NCI-H2171 treated with DMSO at 0.1 percent for 48 hours (cell line): Measurements from ENCODE around the gene NEDD4.
"Not testable (repeated sequence)": the region's sequence is repeated elsewhere in the genome, so short reads cannot be mapped to it uniquely, and the experiment has no call there.

Experiments used
- DNase-seq: peaks from one replicate; lab custom pipeline; 2025; lab: John Stamatoyannopoulos, UW

NEDD4 gene

DNA sequence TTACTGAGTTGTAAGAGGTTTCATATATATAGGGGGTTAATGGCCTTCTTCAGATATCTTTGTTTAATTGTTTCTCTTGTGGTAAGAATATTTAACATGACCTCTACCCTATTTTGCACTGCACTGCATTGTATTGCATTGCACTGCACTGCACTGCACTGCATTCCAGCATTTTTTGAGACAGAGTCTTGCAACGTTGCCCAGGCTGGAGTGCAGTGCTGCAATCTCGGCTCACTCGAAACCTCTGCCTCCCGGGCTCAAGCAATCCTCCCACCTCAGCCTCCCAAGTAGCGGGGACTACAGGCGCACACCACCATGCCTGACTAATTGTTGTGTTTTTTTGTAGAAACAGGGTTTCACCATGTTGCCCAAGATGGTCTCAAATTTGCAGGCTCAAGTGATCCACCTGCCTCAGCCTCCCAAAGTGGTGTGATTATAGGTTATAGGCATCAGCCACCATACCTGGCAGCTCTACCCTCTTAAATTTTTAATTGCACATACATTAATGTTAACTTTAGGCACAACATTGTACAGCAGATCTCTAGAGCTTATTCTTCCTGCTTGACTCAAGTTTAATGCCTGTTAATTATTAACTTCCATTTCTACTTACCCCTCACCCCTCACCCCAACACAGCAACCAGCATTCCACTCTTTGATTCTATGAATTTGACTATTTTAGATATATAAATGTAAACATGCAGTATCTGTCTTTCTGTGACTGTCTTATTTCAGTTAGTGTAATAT, 38.4 kb downstream of the NEDD4 start:
- no peak for DNase-seq

DNA sequence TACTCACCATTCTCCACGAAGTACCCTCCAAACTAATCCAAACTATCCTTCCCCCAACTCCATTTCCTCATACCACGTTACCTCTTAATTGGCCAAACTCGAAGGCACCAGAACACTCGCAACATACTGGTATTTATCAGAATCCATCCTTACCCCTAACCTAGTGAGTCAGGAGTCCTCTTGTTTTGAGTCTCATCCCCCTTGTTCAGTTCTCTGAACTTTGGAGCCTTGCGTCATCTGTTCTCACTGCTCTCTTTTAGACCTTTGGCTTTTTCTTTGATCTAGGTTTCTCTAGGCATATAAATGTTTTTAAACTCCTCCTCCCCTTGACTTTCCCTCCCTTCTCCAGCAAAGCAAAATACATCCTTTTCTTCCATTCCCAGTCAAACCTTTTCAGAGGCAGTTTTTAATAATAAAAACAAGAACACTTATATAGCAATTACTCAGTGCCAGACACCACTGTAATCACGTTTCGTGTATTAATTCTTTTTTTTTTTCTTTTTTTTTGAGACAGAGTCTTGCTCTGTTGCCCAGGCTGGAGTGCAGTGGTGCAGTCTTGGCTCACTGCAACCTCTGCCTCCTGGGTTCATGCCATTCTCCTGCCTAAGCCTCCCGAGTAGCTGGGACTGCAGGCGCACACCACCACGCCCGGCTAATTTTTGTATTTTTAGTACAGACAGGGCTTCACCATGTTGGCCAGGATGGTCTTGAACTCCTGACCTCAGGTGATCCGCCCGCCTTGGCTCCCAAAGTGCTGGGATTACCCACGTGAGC, 40.7 kb downstream of the NEDD4 start:
- not testable (repeated sequence) for DNase-seq

DNA sequence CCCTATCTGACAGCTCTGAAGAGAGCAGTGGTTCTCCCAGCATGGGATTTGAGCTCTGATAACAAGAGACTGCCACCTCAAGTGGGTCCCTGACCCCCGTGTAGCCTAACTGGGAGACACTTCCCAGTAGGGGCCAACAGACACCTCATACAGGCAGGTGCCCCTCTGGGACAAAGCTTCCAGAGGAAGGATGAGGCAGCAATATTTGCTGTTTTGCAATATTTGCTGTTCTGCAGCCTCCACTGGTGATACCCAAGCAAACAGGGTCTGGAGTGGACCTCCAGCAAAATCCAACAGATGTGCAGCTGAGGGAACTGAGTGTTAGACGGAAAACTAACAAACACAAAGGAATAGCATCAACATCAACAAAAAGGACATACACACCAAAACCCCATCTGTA, 48.8 kb downstream of the NEDD4 start:
- DNase-seq, result not testable (repeated sequence)

DNA sequence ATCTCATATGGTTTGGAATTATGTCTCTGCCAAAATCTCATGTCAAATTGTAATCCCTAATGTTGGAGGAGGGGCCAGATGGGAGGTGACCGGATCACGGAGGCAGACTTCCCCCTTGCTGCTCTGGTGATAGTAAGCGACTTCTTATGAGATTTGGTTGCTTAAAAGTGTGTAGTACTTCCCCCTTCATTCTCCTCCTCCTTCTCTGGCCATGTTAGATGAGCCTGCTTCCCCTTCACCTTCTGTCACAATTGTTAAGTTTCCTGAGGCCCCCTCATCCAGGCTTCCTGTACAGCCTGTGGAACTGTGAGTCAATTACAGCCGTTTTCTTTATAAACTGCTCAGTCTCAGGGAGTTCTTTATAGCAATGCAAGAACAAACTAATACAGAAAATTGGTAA, 51.1 kb downstream of the NEDD4 start:
- DNase-seq, result no peak

DNA sequence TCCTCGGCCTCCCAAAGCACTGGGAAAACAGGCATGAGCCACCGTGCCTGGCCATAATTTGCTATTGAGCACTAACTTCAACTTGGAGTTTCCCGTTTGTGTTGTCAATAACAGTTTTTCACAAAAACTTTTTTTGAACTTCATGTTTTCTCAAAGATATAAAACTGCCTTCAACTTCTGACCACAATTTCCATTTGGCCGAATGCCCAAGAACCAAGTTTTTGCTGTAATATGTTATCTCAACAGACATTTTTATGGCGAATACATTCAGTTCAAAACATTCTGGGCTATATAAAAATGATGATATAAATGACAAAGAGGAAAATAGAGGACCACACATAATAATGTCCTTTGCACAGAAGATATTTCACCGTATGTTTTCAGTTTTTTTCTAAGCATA, 56.4 kb downstream of the NEDD4 start:
- no peak for DNase-seq

DNA sequence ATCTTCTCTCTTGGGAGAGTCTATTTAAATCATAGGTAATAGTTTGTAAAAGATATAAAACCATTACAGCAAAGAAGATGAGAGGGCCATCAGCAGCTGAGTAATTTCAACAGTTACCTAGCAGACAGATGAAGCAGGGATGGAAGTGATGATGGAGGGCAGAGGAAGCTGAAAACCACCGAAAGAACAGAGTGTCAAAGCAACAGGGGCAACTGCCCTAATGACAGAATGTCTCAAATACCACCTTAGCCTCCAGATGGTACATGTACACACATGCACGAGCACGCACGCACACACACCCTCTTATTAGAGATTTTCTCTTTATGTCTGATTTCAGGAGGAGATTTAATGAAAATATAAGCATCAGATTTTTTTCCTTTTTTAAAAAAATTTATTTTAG, 64.5 kb downstream of the NEDD4 start:
- DNase-seq, result peak; percentile 72

DNA sequence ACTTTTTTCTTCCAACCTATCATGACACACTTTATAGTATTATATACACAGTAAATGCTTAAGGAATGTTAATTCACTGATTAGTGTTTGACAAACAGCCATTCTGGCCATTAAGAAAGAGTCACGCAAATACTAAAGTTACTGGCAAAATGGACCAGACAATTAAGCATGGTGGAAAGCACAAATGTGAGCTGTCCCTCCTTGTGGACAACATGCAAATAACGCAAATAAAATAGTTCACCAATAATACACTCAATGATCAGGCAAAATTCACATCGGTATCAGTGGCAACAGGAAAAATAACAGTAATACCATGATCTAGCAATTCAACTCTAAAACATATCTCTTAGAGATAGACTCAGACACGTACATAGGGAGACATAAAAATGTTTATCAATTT, 71.7 kb downstream of the NEDD4 start:
- DNase-seq, result no peak

DNA sequence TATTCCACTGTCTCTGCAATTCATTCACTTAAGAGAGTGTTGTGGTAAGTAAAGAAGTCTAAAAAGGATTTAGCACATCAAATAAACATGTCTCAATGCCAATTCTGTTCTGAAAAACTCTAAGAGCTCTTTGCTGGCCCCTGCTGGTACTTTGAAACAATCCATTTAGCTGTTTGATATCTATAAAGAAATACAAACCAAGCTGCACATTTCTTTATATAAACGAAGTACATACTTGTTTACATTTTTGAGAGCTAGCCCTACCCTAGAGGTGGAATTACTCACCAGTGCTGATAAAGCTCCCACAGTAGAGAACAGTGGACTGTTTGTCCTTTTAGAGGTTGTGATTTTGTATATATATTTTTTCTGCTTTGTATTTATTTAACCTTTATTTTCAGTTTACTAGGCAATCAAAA, 75.5 kb downstream of the NEDD4 start:
- DNase-seq, result peak; percentile 51

DNA sequence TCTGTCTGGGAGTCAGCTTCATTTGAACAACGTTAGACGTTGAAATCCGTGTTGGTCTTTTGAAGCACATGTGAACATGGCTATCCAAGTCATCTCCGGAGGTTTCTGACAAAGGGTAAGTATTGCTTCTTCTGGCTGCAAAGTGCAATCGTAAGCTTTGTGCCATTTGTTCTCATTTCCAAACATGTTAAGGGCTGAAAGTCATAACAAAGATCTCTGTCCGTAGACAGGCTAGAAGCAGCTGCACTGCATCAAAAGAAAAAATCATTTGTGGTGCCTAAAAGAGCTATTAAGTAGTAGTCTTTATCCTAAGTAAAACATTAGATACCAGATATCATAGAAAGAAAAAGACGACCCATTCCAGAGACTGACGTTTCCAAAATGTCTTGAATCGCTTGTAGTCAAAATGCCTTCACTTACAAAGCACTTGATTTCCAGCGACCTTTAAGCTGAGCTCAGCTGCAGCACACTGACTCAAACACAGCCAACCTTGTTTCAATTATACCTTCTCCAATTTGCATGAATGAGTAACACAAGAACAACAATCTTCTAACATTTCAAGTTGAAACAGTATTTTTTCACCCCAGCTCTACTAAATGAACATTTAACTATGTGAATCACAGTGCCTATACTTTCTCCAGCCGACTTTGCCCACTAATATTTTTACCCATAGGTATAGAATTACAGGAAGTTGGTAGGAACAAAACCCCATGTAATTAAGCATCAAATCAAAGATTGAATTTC, 76.6 kb downstream of the NEDD4 start:
- no peak for DNase-seq

DNA sequence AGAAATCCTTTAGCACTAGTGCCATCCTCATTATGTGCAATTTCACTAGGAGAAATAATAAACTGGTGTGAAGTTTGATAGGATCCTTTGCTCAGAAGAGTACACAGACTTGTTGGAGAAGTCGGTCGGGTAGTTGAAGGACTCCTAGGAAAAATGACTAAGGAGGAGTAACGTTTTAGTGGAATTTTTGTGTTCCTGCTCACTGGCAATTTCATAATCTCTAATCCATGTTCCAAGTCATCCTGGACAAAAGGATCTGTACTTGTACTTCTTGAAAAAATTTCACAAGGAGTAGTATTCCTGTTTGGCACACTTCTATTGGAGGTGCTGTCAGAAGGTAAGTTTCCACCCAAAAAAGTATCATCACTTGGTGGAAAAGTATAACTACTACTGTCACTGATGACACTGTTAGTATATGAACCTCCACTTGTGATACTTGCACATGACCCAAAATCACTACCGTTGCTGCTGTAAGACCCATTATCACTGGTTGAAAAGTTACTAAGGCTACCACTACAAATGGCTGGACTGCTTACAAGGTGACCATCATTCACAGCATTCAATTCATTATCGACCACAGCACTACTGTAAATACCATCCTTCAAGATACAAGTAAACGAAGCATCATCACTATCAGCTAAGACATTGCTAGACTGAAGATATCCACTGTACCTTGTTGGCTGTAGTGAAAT, 77.4 kb downstream of the NEDD4 start:
- no peak for DNase-seq

DNA sequence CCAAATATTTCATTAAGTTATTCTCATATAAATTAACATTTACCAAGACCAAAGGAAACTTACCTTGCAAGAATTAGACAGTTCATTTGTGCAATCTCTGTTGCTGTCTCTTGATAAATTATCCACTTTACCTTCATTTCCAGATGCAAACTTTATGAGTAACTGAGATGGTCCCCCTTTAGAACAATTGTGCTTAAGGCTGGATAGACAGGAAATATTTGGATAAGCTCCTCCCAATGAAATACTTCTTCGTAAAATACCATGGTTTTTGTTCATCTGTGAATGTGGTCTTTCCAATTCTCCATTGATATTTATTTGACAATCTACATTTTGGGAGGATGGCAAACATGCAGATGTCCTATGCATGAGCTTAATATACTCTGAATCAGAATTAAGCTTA, 78.2 kb downstream of the NEDD4 start:
- DNase-seq, result no peak

DNA sequence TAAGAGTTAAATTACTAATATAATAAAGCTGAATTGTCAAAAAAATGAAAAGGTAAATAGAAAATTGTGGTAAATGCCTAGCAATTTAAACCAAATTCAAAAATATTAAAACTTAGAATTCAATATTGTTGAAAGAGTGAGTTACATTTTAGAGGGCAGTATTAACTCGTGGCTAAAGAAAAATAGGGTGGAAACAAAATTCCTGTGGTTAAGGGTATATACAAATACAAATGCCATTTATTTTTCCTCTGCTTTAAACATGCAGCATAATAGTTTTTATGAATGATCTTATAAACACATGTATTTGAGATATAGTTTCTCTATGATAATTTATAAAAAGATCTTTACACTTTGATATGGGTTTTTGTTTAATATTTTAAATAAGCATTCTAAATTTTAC, 79.0 kb downstream of the NEDD4 start:
- no peak for DNase-seq

DNA sequence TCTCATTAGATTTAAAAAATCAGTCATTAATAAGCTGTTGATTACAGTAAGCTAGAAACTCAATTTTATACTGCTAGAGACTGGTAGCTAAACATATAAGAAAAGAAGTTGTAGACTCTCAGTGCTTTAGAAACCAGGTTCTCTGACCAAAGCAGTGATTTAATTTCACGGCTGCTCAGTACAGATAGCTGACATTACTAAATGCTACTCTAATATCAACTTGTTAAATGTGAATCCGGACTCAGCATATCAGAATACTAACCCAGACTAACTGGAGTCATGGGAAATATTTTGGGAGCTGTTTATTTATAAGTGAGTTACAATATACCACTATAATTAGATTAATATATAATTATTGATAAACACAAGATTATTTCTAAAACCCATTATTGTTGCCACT, 80.4 kb downstream of the NEDD4 start:
- no peak for DNase-seq

DNA sequence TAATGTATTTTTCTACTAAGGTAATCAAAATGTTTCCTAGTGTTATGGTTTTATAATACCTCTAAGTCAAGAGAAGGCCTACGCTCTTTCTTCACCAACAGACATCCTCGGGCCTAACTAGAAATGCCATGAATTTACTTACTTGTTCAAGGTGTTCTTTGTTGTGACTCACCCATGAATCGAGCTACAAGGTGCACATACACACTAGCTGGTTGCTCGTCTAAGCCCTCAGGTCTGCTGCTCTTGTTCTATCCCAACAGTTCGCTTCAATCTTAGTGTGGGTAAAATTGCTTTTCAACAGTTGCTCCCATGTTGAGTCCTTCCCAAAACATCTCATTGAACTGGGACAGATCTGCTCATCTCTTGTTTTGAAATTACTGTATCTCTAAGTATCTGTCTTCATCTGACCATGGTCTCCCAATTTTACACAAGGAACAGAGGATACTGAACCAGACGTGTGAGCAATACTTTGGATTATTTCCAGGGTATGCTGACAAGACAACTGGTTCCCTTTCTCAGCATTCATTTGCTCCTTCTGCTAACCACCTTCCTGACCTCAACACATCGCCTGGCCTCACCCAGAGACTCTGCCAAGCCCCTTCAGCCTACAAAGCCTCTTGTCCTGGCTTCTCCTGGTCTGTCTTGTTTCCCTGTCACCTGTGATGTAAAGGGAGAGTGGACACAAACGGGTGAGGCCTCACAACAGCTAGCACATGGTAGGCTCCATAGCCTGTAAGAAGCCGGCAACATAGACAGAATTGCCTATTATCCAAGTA, 84.2 kb downstream of the NEDD4 start:
- DNase-seq, result no peak

DNA sequence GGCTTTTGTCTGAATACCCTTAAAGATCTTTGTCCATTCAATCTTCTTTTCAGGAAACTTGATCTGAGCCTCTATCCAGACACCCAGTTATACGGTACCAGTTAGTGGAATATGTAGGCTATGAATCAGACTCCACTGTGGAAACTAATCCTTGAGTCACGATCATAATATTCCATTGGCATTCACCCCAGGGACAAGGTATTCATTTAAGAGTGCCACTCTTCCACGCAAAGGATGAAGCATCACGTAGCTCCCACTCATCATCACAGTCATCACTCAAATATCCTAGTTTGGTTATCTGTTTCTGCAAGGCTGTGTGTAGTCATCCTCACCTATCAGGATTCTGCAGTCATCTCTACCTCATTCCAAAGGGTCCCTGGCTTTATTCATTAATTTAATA, 85.6 kb downstream of the NEDD4 start:
- DNase-seq, result no peak

DNA sequence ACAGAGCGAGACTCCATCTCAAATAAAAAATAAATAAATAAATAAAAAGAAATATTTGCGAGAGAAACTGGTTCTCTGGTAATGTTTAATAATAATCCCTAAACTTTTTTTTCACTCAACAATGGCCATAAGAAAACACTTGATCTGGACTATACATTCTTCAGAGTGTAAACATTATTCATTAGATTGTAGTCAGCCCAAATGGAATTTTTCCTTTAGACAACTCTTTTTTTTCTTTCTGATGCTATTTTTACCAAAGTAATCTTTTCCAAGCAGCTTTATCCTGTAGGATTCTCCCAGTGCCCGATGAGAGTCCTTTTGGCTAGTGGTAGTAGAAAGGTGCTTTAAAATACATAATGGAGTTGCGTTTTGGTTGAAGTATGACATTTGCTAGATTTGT, 90.4 kb downstream of the NEDD4 start:
- no peak for DNase-seq

DNA sequence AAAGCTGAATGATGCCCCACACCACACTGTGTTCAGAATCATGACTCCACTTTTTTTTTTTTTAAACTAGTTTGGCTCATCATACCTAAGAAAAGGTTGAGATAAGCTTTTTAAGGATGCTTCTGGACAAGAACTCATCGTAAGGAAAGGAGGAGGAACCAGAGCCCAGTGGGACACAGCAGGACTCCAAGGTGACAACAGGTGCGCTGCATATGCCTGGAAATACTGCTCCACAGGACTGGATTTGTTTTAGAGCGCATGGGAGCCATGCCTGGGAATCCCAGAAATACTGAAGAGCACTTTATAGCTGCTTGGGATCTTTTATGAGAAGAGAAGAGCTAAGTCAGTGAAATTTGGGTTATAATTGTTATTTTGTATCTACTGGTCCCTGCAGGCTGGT, 93.4 kb downstream of the NEDD4 start:
- no peak for DNase-seq

DNA sequence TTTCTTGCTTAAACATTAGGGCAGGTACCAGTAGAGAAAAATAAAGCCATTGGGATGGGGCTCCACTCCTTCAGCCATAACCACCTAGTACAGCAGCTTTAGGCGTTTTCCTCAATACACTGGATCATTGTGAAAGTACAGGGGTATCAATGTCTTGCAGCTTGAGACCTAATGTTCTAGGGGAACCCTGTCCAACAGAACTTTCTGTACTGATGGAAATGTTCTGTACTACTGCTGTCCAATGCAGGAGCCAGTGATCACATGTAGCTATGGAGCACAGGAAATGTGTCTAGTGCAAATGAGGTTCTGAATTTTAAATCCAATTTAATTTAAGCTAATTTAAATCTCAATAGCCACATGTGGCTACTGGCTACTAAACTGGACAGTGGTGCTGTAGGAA, 93.9 kb downstream of the NEDD4 start:
- no peak for DNase-seq

DNA sequence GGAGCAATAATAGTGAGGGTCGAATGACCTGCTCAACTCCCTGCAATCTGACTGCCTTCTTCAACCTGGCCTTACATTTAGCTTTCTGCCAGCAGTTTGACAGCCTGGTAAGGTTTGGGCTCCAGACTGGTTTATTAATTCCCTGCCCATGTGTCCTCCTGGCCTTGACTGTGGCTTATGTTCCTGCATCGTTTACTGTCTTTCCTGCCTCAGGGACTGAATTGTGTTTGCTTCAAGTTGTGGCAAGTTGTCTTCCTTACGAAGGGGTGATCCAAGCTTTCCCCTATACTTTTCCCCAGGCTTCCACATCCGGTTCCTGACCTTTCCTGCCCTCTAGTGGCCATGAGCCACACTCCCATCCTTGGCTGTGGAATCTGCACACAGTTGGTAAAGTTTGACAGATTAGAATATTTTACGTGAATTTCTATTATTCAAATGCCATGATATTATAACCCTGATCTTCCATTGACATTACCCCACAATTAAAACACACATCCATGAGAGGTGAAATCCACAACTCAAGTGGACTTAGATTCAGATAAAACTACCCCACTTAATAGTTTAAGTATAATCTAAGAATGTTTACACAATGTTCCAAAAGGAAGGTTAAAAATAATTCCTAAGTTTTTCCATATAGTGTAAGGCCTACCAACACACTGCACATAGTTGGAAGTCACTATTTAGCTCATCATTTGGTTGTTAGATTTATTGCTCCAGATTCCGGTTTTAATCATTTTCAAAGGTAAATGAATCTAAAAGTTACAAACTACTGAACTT, 95.7 kb downstream of the NEDD4 start:
- DNase-seq, result peak; percentile 49

DNA sequence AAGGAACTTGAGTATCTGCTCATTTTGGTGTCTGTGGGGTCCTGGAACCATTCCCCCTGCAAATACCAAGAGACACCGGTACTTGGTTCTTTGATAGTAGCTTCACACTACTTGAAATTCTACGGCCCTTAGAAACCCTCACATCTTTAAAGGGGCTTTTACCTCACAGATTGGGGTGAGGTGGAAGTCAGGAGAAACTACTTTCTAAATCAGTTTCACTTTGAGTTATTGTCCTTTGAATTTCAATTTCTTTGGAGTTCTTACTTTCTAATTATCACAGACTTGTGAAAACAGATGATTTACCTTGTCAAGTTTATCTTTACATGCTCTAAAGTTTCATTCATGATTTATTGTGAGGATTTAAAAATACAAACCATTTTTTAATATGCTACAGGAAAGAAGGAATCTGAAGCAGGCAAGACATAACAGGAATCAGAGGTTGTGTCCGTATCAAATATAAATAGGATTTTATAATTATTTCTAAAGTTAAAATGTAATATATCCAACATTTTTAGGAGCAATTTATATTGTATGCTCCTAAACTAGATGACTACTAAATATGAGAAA, 98.9 kb downstream of the NEDD4 start:
- no peak for DNase-seq
